Neuronal stem cell (in vitro differentiated cells): ENCODE measurements around the gene TEX38.

Experiments
- DNase-seq: peaks from one replicate; pipeline ENCODE4 v3.0.0-alpha.2; 2013; ENCODE audit warnings: low spot score
- H2AFZ ChIP-seq: one replicate; pipeline ENCODE4 v1.6.1; 2013; ENCODE audit warnings: mild to moderate bottlenecking, low read length, inconsistent platforms
- H2AK5ac ChIP-seq: 2 replicates; pipeline ENCODE4 v1.6.1; 2013; ENCODE audit warnings: low read depth, mild to moderate bottlenecking, inconsistent platforms, low read length, moderate library complexity, mixed read lengths
- H2BK120ac ChIP-seq: 2 replicates; pipeline ENCODE4 v1.6.1; 2013; ENCODE audit warnings: low read depth, mild to moderate bottlenecking, inconsistent platforms, low read length, moderate library complexity, mixed read lengths
- H2BK12ac ChIP-seq: one replicate; pipeline ENCODE4 v1.6.1; 2013; ENCODE audit warnings: low read length, inconsistent platforms
- H2BK15ac ChIP-seq: 2 replicates; pipeline ENCODE4 v1.6.1; 2013; ENCODE audit warnings: mild to moderate bottlenecking, low read length, inconsistent platforms, mixed read lengths
- H2BK5ac ChIP-seq: one replicate; pipeline ENCODE4 v1.6.1; 2013; ENCODE audit warnings: inconsistent platforms, mild to moderate bottlenecking, low read length, moderate library complexity
- H3K14ac ChIP-seq: one replicate; pipeline ENCODE4 v1.6.1; 2013; ENCODE audit warnings: low read length, inconsistent platforms
- H3K18ac ChIP-seq: 2 replicates; pipeline ENCODE4 v1.6.1; 2013; ENCODE audit warnings: low read length, inconsistent platforms
- H3K23ac ChIP-seq: 2 replicates; pipeline ENCODE4 v1.6.1; 2013; ENCODE audit warnings: low read depth, mild to moderate bottlenecking, mixed read lengths, low read length, inconsistent platforms; ENCODE audit not compliant: poor library complexity
- H3K27ac ChIP-seq: replicated peaks from 3 replicates; pipeline ENCODE4 v1.5.1; 2013; ENCODE audit warnings: low read length, inconsistent platforms
- H3K27me3 ChIP-seq, 3 experiments: 2 replicates each; pipeline ENCODE4 v1.6.1; 2013; ENCODE audit warnings: low read length in 3 of 3, mild to moderate bottlenecking in 2 of 3, inconsistent platforms in 1 of 3, low read depth in 1 of 3, mixed read lengths in 1 of 3, moderate library complexity in 1 of 3; ENCODE audit not compliant: control insufficient read depth in 3 of 3, insufficient read depth in 3 of 3
- H3K36me3 ChIP-seq, 2 donors: replicated peaks in 1 of 2; 2 replicates each; pipeline ENCODE4 v1.6.1; 2013; ENCODE audit warnings: low read length in 2 of 2; ENCODE audit not compliant: control insufficient read depth in 2 of 2, insufficient read depth in 2 of 2
- H3K4ac ChIP-seq: 2 replicates; pipeline ENCODE4 v1.6.1; 2013; ENCODE audit warnings: inconsistent platforms, mild to moderate bottlenecking, low read length, moderate library complexity
- H3K4me1 ChIP-seq, 2 donors: 1 replicate in 1 of 2; 2 replicates in 1 of 2; pipeline ENCODE4 v1.6.1; 2013; ENCODE audit warnings: low read length in 2 of 2, low read depth in 1 of 2; ENCODE audit not compliant: control insufficient read depth in 2 of 2, insufficient read depth in 1 of 2
- H3K4me2 ChIP-seq: one replicate; pipeline ENCODE4 v1.6.1; 2013; ENCODE audit warnings: mild to moderate bottlenecking, low read length, inconsistent platforms; ENCODE audit not compliant: insufficient read depth, poor library complexity, severe bottlenecking
- H3K4me3 ChIP-seq, 2 donors: 2 replicates each; pipeline ENCODE4 v1.5.1; 2013; ENCODE audit warnings: low read length in 2 of 2, mild to moderate bottlenecking in 2 of 2, inconsistent platforms in 1 of 2, moderate library complexity in 1 of 2
- H3K79me1 ChIP-seq: one replicate; pipeline ENCODE4 v1.6.1; 2013; ENCODE audit warnings: low read depth, mild to moderate bottlenecking, inconsistent platforms, low read length, moderate library complexity
- H3K9ac ChIP-seq: one replicate; pipeline ENCODE4 v1.6.1; 2013; ENCODE audit warnings: mild to moderate bottlenecking, low read depth, low read length, inconsistent platforms; ENCODE audit not compliant: poor library complexity
- H3K9me3 ChIP-seq, 2 donors: replicated peaks in 1 of 2; 2 replicates each; pipeline versions ENCODE3 to v1.6.1; 2013; ENCODE audit warnings: low read length in 2 of 2, mild to moderate bottlenecking in 2 of 2, inconsistent platforms in 1 of 2, low read depth in 1 of 2, mixed read lengths in 1 of 2, moderate library complexity in 1 of 2; ENCODE audit not compliant: control insufficient read depth in 2 of 2, insufficient read depth in 1 of 2
- H4K8ac ChIP-seq: one replicate; pipeline ENCODE4 v1.6.1; 2013; ENCODE audit warnings: low read depth, mild to moderate bottlenecking, inconsistent platforms, low read length, moderate library complexity
- H4K91ac ChIP-seq: one replicate; pipeline ENCODE4 v1.6.1; 2013; ENCODE audit warnings: low read length, low read depth, mild to moderate bottlenecking, inconsistent platforms; ENCODE audit not compliant: poor library complexity
- WGBS, 2 donors: extraction: QIAGEN DNeasy Blood & Tissue Kit; methylation state at CpG; one replicate each; pipeline ENCODE4 v1.1.7; 2013; ENCODE audit warnings: missing lambda C conversion rate in 2 of 2, mixed read lengths in 1 of 2; ENCODE audit not compliant: insufficient read length in 2 of 2, insufficient replicate concordance in 1 of 2; ENCODE audit errors: extremely low coverage in 2 of 2; 5-methylcytosine and 5-hydroxymethylcytosine counted together

TEX38 gene

DNA sequence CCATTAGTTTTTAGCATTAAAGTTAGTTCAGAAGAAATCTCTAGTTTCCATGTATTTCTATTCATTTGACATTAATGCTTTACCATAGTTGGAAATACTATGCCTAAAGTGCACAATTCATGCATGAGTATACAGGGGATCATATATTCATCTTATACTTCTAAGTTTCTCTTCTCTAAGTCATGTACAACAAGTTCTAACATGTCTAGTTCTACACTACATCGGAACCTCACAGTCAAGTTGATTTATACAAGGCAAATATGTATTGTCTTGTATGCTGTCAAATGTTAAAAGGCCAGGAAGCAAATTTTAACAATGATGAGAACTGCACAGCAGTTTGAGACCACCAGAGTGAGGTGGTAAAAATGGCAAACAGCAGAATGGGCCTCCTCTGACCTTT lies 32.1 kb upstream of the TEX38 start:
- no peaks in the 10 kb centered on the region for H3K4me1 ChIP-seq
- H3K18ac ChIP-seq: no peak overlapping the region
- peaks cover 11 to 59% of the 10 kb centered on the region in 2 donors for H3K36me3 ChIP-seq
- H3K27me3 ChIP-seq: no peaks in the 10 kb centered on the region
- no peak overlapping the region for H3K4me2 ChIP-seq
- no peak overlapping the region for H4K8ac ChIP-seq
- no peaks in the 10 kb centered on the region for H3K9me3 ChIP-seq
- no peak overlapping the region for H2AFZ ChIP-seq
- no peak overlapping the region for H2BK5ac ChIP-seq
- DNase-seq: no peak
- no peak overlapping the region for H3K9ac ChIP-seq
- H2AK5ac ChIP-seq: no peak overlapping the region
- no peak overlapping the region for H2BK12ac ChIP-seq
- H2BK15ac ChIP-seq: no peak overlapping the region
- no peak overlapping the region for H3K14ac ChIP-seq
- no peak overlapping the region for H3K4me3 ChIP-seq
- no peak overlapping the region for H4K91ac ChIP-seq
- H3K27ac ChIP-seq: no peak overlapping the region
- no peak overlapping the region for H3K23ac ChIP-seq
- no peak overlapping the region for H2BK120ac ChIP-seq
- no peaks in the 10 kb centered on the region for H3K79me1 ChIP-seq
- WGBS, 2 donors: no CpG with 5 or more reads among the region's 1 CpG
- no peak overlapping the region for H3K4ac ChIP-seq

DNA sequence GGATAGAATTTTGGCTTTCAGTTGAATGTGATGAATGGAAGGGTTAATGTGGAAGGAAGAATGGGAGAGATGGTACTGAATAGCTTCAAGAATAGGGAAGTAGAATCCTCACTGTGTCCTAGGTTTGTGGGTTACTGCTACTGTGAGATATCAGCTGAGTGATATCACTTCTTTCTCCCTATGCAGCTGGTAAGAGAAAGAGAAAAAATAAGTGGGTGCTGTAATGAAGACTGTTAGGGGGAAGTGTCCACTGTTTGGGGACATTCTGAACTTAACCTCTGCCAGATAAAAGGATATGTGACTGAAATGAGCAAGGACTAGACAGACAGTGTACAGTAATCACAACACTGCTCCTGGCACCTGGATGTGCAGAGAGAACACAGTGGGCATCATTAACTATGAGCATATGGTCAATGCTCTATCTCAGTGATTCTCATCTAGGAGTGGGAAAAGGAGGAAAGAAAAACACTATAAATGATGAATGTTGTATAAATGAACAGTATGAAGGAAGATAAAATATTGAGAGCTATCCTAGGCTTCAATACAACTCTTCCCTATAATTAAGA lies 29.5 kb upstream of the TEX38 start:
- no peak overlapping the region for H2BK12ac ChIP-seq
- H4K91ac ChIP-seq: no peak overlapping the region
- no peaks in the 10 kb centered on the region for H3K79me1 ChIP-seq
- H3K18ac ChIP-seq: no peak overlapping the region
- no peak overlapping the region for H3K9ac ChIP-seq
- no peak overlapping the region for H2AFZ ChIP-seq
- no peak overlapping the region for H3K4me2 ChIP-seq
- H2BK5ac ChIP-seq: no peak overlapping the region
- no peaks in the 10 kb centered on the region for H3K4me1 ChIP-seq
- no peaks in the 10 kb centered on the region for H3K9me3 ChIP-seq
- H3K27me3 ChIP-seq: no peaks in the 10 kb centered on the region
- no peak overlapping the region for H3K4ac ChIP-seq
- no peak overlapping the region for H2AK5ac ChIP-seq
- peaks cover 4 to 49% of the 10 kb centered on the region in 2 donors for H3K36me3 ChIP-seq
- DNase-seq: no peak
- no peak overlapping the region for H3K4me3 ChIP-seq
- no peak overlapping the region for H3K14ac ChIP-seq
- no peak overlapping the region for H4K8ac ChIP-seq
- H3K23ac ChIP-seq: no peak overlapping the region
- no peak overlapping the region for H2BK15ac ChIP-seq
- no peak overlapping the region for H2BK120ac ChIP-seq
- H3K27ac ChIP-seq: no peak overlapping the region

DNA sequence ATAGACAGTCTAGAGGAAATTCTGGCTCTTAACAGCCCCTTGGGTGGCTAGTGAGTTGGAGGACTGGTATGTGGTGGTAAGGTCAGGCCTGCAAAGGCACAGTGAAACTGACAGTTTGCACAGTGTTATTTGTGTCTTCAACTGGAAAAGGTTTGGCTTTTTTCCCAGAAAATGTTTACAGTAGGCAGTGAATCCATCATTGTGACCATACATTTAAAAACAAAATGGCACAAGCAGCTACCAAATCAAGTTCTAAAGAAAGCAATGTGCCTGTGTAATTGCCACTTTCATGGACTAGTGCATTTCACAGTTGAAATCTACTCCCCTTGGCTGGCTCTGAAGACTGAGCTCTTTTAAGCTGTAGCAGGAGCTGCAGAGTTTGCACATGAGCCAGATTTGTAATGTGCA lies 28.3 kb upstream of the TEX38 start:
- H2AK5ac ChIP-seq: no peak overlapping the region
- no peak overlapping the region for H2BK5ac ChIP-seq
- no peak overlapping the region for H4K8ac ChIP-seq
- no peak overlapping the region for H3K14ac ChIP-seq
- H2BK15ac ChIP-seq: no peak overlapping the region
- no peak overlapping the region for H4K91ac ChIP-seq
- H3K27me3 ChIP-seq: no peaks in the 10 kb centered on the region
- no peak overlapping the region for H3K23ac ChIP-seq
- no peak overlapping the region for H2BK120ac ChIP-seq
- H3K36me3 ChIP-seq: peaks cover 6 to 57% of the 10 kb centered on the region in 2 donors
- H3K9ac ChIP-seq: no peak overlapping the region
- no peak overlapping the region for H3K4me2 ChIP-seq
- no peak overlapping the region for H3K4ac ChIP-seq
- H2BK12ac ChIP-seq: no peak overlapping the region
- H3K27ac ChIP-seq: no peak overlapping the region
- H3K79me1 ChIP-seq: no peaks in the 10 kb centered on the region
- H2AFZ ChIP-seq: no peak overlapping the region
- no peaks in the 10 kb centered on the region for H3K9me3 ChIP-seq
- H3K18ac ChIP-seq: no peak overlapping the region
- H3K4me1 ChIP-seq: no peaks in the 10 kb centered on the region
- H3K4me3 ChIP-seq: no peak overlapping the region
- DNase-seq: no peak

DNA sequence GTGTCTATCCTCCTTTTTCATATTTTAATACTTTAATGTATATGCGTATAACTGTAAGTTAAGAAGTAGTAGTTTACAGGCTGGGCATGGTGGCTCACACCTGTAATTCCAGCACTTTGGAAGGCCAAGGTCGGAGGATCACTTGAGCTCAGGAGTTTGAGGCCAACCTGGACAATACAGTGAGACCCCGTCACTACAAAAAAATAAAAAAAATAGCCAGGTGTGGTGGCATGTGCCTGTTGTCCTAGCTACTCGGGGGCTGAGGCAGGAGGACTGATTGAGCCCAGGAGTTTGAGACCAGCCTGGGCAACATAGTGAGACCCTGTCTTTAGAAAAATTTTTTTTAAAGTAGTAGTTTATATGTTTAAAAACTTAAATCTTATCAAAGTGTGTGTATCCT lies 25.8 kb upstream of the TEX38 start:
- Histone ChIP-seq H2BK15ac (no peak overlapping the region), H3K23ac (no peak overlapping the region), H3K4ac (no peak overlapping the region), H2AFZ (no peak overlapping the region), H2BK12ac (no peak overlapping the region), H3K4me3 (no peak overlapping the region), H3K14ac (no peak overlapping the region), H3K27ac (no peak overlapping the region), H3K79me1 (no peaks in the 10 kb centered on the region), H3K36me3 (peaks cover 12 to 72% of the 10 kb centered on the region in 2 donors), H3K9ac (no peak overlapping the region), H3K4me2 (no peak overlapping the region), H4K8ac (no peak overlapping the region), H4K91ac (no peak overlapping the region), H3K27me3 (no peaks in the 10 kb centered on the region), H2AK5ac (no peak overlapping the region), H3K18ac (no peak overlapping the region), H3K9me3 (peaks cover 7 to 15% of the 10 kb centered on the region in 2 donors), H2BK5ac (no peak overlapping the region), H2BK120ac (no peak overlapping the region), H3K4me1 (no peaks in the 10 kb centered on the region)
- no CpG with 5 or more reads among the region's 4 CpGs for WGBS, 2 donors
- no peak for DNase-seq
